GM18951 (cell line): ENCODE results near the gene UNC5C.

ENCODE experiments used
- POLR2A ChIP-seq: IDR thresholded peaks from 4 replicates; pipeline ENCODE4 v1.6.1; 2011; ENCODE audit warnings: mild to moderate bottlenecking; ENCODE audit not compliant: insufficient read length, insufficient read depth; ENCODE audit errors: extremely low read depth
- in situ Hi-C: fragments of 300-500 bp; cut with MboI; formaldehyde crosslinking; loops from one replicate; pipeline ENCODE4 v1.12.0; 2022; ENCODE audit warnings: low sequenced_read_pairs, mixed read lengths, inconsistent platforms; ENCODE audit not compliant: unreplicated experiment

Gene UNC5C

DNA sequence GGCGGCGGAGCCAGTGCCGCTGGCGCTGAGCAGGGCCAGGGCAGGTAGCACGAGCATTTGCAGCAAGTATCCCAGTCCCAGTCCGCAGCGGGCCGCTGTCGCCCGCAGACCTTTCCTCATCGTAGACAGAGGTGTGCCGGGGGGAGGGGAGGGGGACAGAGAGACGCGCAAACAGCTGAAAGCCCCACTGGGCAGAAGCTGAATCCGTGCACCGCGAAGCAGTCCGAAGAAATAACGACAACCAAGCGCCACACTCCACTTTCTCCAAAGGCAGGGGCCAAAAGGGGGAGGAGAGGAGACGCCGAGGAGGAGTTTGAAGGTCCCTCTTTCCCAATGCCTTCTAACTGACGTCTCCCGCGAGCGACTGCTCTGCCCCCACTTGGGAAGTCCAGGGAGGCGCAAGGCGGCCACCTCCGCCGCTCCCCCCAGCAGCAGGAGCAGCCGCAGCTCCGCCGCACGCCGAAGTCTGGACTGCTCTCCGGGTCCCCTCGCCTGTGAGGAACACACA, at the start of gene UNC5C:
Gene UNC5C (minus strand): TSS at position 236 of the 508 bp plus-strand sequence.
- in situ Hi-C loops = no loop called here
- TF ChIP-seq POLR2A = no peak

DNA sequence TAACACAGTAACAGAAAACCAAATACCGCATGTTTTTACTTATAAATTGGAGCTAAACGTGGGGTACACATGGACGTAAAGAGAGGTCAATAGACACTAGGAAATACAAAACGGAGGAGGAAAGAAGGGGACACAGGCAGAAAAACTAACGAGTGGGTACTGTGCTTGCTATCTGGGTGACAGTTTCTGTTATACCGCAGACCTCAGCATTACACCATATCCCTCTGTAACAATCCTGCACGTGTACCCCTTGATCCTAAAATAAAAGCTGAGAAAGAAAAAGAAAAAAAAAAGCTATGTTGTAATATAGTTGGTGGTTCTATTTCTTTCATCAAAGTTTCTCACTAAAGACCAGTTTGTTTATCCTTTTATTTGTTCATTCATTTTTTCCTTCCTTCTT, 47.9 kb upstream of the UNC5C start:
- TF ChIP-seq POLR2A = no peak
- in situ Hi-C loops = no loop called here

GRCh38 chr4:95594629-95595028, 45.9 kb upstream of the UNC5C start:
- TF ChIP-seq POLR2A = no peak

GRCh38 chr4:95594013-95594412, 45.2 kb upstream of the UNC5C start:
- in situ Hi-C loops = no loop called here

More at GRCh38 chr4:95594629-95595028, 45.9 kb upstream of the UNC5C start:
- in situ Hi-C loops = no loop called here

GRCh38 chr4:95591278-95591677, 42.5 kb upstream of the UNC5C start:
- no peak for TF ChIP-seq POLR2A
- in situ Hi-C loops = no loop called here

More at GRCh38 chr4:95594013-95594412, 45.2 kb upstream of the UNC5C start:
- no peak for TF ChIP-seq POLR2A

- in situ Hi-C loops = no loop called here
- TF ChIP-seq POLR2A = no peak
Observed at GRCh38 chr4:95590615-95591014, 41.8 kb upstream of the UNC5C start.

GRCh38 chr4:95585016-95585695, 36.4 kb upstream of the UNC5C start:
- no peak for TF ChIP-seq POLR2A
- in situ Hi-C loops = no loop called here

DNA sequence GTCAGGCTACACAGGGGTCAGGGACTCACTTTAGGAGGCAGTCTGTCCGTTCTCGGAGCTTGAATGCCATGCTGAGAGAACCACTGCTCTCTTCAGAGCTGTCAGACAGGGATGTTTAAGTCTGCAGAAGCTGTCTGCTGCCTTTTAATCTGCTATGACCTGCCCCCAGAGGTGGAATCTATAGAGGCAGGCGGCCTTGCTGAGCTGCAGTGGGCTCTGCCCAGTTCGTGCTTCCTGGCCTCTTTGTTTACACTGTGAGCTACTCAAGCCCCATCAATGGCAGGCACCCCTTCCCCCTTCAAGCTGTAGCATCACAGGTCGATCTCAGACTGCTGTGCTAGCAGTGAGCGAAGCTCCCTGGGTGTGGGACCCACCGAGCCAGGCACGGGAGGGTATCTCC, 31.5 kb upstream of the UNC5C start:
- in situ Hi-C loops = no loop called here
- no peak for TF ChIP-seq POLR2A

GRCh38 chr4:95572304-95572991, 23.7 kb upstream of the UNC5C start:
- TF ChIP-seq POLR2A = no peak
- in situ Hi-C loops = no loop called here

- in situ Hi-C loops = no loop called here
- no peak for TF ChIP-seq POLR2A
Observed at GRCh38 chr4:95571577-95571976, 22.8 kb upstream of the UNC5C start.

GRCh38 chr4:95563638-95564337, 15.0 kb upstream of the UNC5C start:
- TF ChIP-seq POLR2A = no peak
- in situ Hi-C loops = no loop called here

- in situ Hi-C loops = no loop called here
- no peak for TF ChIP-seq POLR2A
Observed at GRCh38 chr4:95560774-95561173, 12.0 kb upstream of the UNC5C start.

DNA sequence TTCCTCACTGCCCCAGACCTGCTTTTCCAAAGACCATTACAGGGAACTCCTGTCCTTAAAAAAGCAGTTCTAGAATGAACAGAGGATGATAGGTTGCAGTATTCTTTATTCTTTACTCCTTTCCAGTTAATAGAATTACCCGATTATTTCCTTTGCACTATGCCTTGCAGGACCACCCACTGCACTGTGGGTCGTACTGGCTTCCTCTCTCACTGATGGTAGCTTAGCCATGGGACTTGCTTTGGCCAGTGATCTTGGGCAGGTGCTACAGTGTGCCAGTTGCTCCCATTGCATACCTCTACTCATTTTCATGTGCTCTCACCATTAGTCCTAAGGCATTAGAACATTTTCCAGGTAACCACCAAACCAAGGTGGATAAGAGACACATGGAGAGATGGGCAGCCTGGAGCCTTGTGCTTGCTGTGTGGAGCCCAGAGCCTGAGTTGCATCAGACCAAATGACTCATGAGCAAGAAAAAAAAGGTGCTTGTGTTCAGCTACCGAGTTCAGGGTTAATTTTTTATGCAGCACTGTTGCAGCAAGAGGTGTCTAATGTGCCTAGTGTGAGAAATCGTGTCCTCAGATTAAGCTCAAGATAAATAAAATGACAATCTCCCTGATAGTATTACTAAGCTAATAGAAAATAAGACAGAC, 7.6 kb upstream of the UNC5C start:
- no peak for TF ChIP-seq POLR2A
- in situ Hi-C loops = no loop called here

GRCh38 chr4:95552942-95553550, 4.3 kb upstream of the UNC5C start:
- in situ Hi-C loops = no loop called here
- TF ChIP-seq POLR2A = no peak
